OCI-LY1 (cell line): ENCODE measurements around the gene ICAM4.

ENCODE experiments used
- H2AFZ ChIP-seq: fragments of 200-600 bp; sonication (generic), shearing (Covaris generic); 2 replicates; pipeline ENCODE4 v1.6.0; 2014; ENCODE audit warnings: antibody characterized with exemption, mild to moderate bottlenecking, low read length
- H3F3A ChIP-seq: fragments of 200-600 bp; sonication (generic), shearing (Covaris generic); 2 replicates; pipeline ENCODE4 v1.6.0; 2014; ENCODE audit warnings: mild to moderate bottlenecking, antibody characterized with exemption, low read length, moderate library complexity; ENCODE audit not compliant: insufficient read depth
- H3K27ac ChIP-seq: fragments of 200-600 bp; sonication (generic); 2 replicates; pipeline ENCODE4 v1.5.1; 2014; ENCODE audit warnings: low read length, mixed run types, mild to moderate bottlenecking, low read depth; ENCODE audit not compliant: poor library complexity, severe bottlenecking
- H3K27me3 ChIP-seq: fragments of 200-600 bp; sonication (generic); 2 replicates; pipeline ENCODE4 v1.6.0; 2014; ENCODE audit warnings: antibody characterized with exemption, mild to moderate bottlenecking, low read length, moderate library complexity; ENCODE audit not compliant: insufficient read depth
- H3K36me3 ChIP-seq: fragments of 200-600 bp; sonication (generic); 2 replicates; pipeline ENCODE4 v1.6.1; 2014; ENCODE audit warnings: mild to moderate bottlenecking, antibody characterized with exemption, low read length, moderate library complexity, mixed read lengths; ENCODE audit not compliant: insufficient read depth
- H3K4me1 ChIP-seq: fragments of 200-600 bp; sonication (generic); 2 replicates; pipeline ENCODE4 v1.5.1; 2014; ENCODE audit warnings: mild to moderate bottlenecking, low read length, moderate library complexity; ENCODE audit not compliant: insufficient read depth, severe bottlenecking
- H3K4me2 ChIP-seq: fragments of 200-600 bp; sonication (generic), shearing (Covaris generic); 2 replicates; pipeline ENCODE4 v1.6.1; 2014; ENCODE audit warnings: low read length
- H3K4me3 ChIP-seq: fragments of 200-600 bp; sonication (generic); 2 replicates; pipeline ENCODE4 v1.5.1; 2014; ENCODE audit warnings: low read length, low read depth, mild to moderate bottlenecking, mixed read lengths; ENCODE audit not compliant: poor library complexity, severe bottlenecking
- H3K79me2 ChIP-seq: fragments of 200-600 bp; shearing (Covaris generic); 2 replicates; pipeline ENCODE4 v1.6.1; 2016; ENCODE audit warnings: mixed run types, low read length, mixed read lengths; ENCODE audit not compliant: insufficient read depth
- H3K9ac ChIP-seq: fragments of 200-600 bp; sonication (generic), shearing (Covaris generic); 2 replicates; pipeline ENCODE4 v1.6.1; 2014; ENCODE audit warnings: mild to moderate bottlenecking, low read length, mixed read lengths
- H3K9me2 ChIP-seq: fragments of 200-600 bp; sonication (generic), shearing (Covaris generic); 2 replicates; pipeline ENCODE4 v1.6.1; 2014; ENCODE audit warnings: low read depth, mild to moderate bottlenecking, low read length, mixed read lengths
- H3K9me3 ChIP-seq: fragments of 200-600 bp; shearing (Covaris generic); 2 replicates; pipeline ENCODE4 v1.6.1; 2014; ENCODE audit warnings: low read length, mixed read lengths
- H4K20me1 ChIP-seq: fragments of 200-600 bp; sonication (generic), shearing (Covaris generic); 2 replicates; pipeline ENCODE4 v1.6.0; 2016; ENCODE audit warnings: mild to moderate bottlenecking, low read length; ENCODE audit not compliant: insufficient read depth
- CTCF ChIP-seq: fragments of 200-600 bp; sonication (generic), shearing (Covaris generic); IDR thresholded peaks from 2 replicates; pipeline ENCODE4 v1.5.1; 2017; ENCODE audit warnings: mild to moderate bottlenecking, antibody characterized with exemption, low read length, moderate library complexity, mixed read lengths
- EZH2 ChIP-seq: fragments of 200-600 bp; sonication (generic), shearing (Covaris generic); IDR thresholded peaks from 2 replicates; pipeline ENCODE4 v1.8.0; 2017; ENCODE audit warnings: borderline replicate concordance, mixed run types, mild to moderate bottlenecking, antibody characterized with exemption, low read length, moderate library complexity, mixed read lengths

ICAM4 gene

GRCh38 chr19:10269333-10270179 lies 17.2 kb upstream of the ICAM4 start:
- TF ChIP-seq CTCF (peak; percentile 94), EZH2 (no peak)
- Histone ChIP-seq H3K27me3 (no peaks in the 10 kb centered on the region), H3F3A (no peaks in the 10 kb centered on the region), H3K79me2 (no peaks in the 10 kb centered on the region), H3K9me2 (no peaks in the 10 kb centered on the region), H3K4me2 (peak overlapping the region; percentile 74), H3K9ac (no peak overlapping the region; the same call in 1 of the 2 replicates), H3K27ac (no peak overlapping the region), H3K9me3 (no peaks in the 10 kb centered on the region), H3K4me3 (peak overlapping the region; percentile 58), H2AFZ (no peak overlapping the region), H3K36me3 (no peaks in the 10 kb centered on the region), H3K4me1 (peaks cover 24% of the 10 kb centered on the region), H4K20me1 (no peaks in the 10 kb centered on the region)

GRCh38 chr19:10270180-10270615 lies 16.6 kb upstream of the ICAM4 start:
- Histone ChIP-seq H4K20me1 (no peaks in the 10 kb centered on the region), H3K9me2 (no peaks in the 10 kb centered on the region), H3K27ac (peak overlapping the region; percentile 58), H3K4me3 (peak overlapping the region; percentile 58), H3F3A (no peaks in the 10 kb centered on the region), H3K79me2 (no peaks in the 10 kb centered on the region), H3K9ac (peak overlapping the region; percentile 40), H3K27me3 (no peaks in the 10 kb centered on the region), H3K4me1 (peaks cover 24% of the 10 kb centered on the region), H3K4me2 (peak overlapping the region; percentile 74), H2AFZ (no peak overlapping the region), H3K9me3 (no peaks in the 10 kb centered on the region), H3K36me3 (no peaks in the 10 kb centered on the region)
- TF ChIP-seq CTCF (no peak), EZH2 (no peak)

GRCh38 chr19:10270616-10271394 lies 15.9 kb upstream of the ICAM4 start, which contains the start of gene ICAM1:
TSS of gene ICAM1 (plus strand) at chr19:10271120. CDS start at chr19:10271160, 40 bp downstream.
- Histone ChIP-seq H3K27me3 (no peaks in the 10 kb centered on the region), H4K20me1 (no peaks in the 10 kb centered on the region), H3K9me2 (no peaks in the 10 kb centered on the region), H3K9ac (peak within 1 kb of the TSS; percentile 40), H3K4me1 (peaks cover 24% of the 10 kb centered on the region), H3K9me3 (no peaks in the 10 kb centered on the region), H3K79me2 (no peaks in the 10 kb centered on the region), H3F3A (no peaks in the 10 kb centered on the region), H3K27ac (peak within 1 kb of the TSS; percentile 58), H3K36me3 (no peaks in the 10 kb centered on the region), H3K4me3 (peak within 1 kb of the TSS; percentile 58), H2AFZ (no peak within 1 kb of the TSS), H3K4me2 (peak within 1 kb of the TSS; percentile 74)
- TF ChIP-seq CTCF, result no peak; the same call in 1 of the 2 replicates
- no peak for TF ChIP-seq EZH2
